ENCODE measurements around the gene LHX8. TPM values are rescaled to one million over a fixed set of nuclear protein-coding genes. Genes with fewer than 3 reads are reported as not detected.

LHX8 gene
- total RNA-seq, 2 experiments from 2014 or later = not detected

DNA sequence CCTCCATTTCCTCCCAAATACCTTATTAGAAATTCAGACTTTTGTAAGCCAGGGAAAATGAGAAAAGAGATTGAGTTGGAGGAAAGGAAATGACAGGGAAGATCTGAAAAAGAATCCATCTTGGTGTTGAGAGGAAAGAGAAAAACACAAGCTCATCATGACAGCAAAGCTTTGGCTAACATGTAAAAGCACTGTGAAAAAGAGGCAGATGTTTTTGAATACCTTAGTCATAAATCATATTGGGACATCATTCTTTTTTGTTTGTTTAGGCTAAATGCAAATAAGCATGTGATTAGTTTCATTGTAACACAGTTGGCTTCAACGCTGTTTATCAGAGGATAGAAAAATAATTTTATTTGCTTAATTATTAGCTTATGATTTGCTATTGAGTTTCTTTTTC is 64.6 kb downstream of the LHX8 start:
- ChIA-PET POLR2A (no interaction called here), CTCF (no interaction called here)

DNA sequence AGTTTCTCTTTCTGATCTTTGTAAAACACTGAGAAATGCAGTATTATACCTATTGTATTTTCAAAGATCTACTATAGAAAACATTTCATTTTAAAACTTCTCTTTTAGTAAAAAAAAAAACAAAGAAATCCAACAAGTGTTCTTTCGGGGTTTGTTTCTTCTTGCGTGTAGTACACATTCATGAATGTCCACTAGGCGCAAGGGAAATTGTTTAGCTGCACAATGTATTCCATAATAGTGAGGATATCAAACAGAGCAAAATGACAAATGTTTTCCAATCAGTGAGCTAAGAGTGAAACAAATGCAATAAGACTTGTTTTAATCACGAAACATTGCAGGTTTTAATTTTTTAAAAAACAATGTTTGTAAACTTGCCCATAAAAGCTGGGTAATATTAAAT is 68.6 kb downstream of the LHX8 start:
- POLR2A ChIA-PET = no interaction called here
- CTCF ChIA-PET = no interaction called here

DNA sequence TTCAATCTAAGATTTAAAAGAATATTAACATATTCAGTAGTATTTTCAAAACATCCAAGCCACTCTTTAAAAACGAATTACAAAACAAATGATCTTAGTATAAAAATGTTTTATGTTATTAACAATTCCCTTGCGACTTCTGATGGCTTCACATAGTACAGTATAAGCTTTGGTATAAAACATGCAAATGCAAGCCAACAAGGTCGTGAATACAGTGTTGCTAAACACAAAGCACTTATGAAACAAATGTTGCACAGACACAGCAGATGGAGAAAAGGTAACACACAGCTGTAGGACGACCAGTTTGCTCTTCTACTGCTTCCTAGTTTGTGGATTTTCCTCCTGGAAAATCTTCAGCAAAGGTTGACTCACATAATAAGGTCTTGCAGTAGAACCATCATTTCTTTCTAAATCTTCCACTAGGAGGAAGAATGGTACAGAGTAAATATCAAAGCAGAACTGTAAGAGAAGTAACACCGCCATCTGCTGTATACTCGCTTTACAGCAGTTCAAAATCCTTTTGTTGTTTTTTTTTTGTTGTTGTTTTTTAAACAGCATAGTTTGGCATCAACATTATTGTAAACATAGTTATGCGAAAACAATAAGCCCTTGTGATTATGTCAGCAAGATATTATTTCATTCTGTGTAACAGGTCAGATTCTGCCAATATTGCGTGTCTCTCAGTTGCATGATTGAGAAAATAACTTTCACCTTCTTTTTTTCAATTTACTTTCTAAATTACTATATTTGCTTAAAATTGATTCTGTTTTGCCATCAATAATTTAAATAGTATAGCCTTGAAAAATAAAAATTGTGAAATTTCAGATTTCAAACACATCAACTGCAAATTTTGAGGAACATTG is 69.5 kb downstream of the LHX8 start:
- POLR2A ChIA-PET = no interaction called here
- CTCF ChIA-PET = no interaction called here

DNA sequence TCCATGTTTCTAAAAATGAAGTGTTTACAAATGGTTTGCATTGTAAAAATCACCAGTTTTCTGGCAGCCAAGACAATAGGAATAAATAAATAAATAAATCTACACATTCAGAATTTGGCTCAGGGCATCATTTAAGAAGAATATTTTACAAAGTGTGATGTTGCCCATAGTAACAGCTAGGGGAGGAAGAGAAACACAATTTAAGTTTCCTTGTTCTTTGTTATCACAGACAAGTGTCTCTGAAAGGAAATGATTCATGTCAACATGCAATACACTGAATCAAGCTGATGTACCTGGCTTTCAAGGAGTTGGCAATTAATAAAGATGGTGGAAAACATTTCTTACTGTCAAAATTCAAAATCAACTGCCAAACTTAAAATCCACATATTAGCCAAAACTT is 74.7 kb downstream of the LHX8 start:
- CTCF ChIA-PET = no interaction called here
- POLR2A ChIA-PET = no interaction called here

All from activated CD8-positive, alpha-beta memory T cell treated with anti-CD3 and anti-CD28 coated beads for 36 hours (primary cell).